Skeletal muscle satellite cell (primary cell): ENCODE measurements around the gene PDE6A.
A peak's percentile ranks its signal among the peaks of the same experiment; 100 is the strongest.

ENCODE experiments used
- H3K27me3 ChIP-seq: 2 replicates; pipeline ENCODE4 v1.7.0; 2013; ENCODE audit warnings: low read length; ENCODE audit not compliant: control insufficient read depth, insufficient read depth
- H3K36me3 ChIP-seq: 2 replicates; pipeline ENCODE4 v1.7.0; 2013; ENCODE audit warnings: mild to moderate bottlenecking, control low read depth, low read length; ENCODE audit not compliant: insufficient read depth
- H3K4me1 ChIP-seq: 2 replicates; pipeline ENCODE4 v1.7.0; 2013; ENCODE audit warnings: low read length; ENCODE audit not compliant: control insufficient read depth, insufficient read depth
- H3K4me2 ChIP-seq: 2 replicates; pipeline ENCODE4 v1.7.0; 2013; ENCODE audit warnings: mild to moderate bottlenecking, low read length
- H3K4me3 ChIP-seq: 2 replicates; pipeline ENCODE4 v1.7.0; 2013; ENCODE audit warnings: low read length
- H3K9ac ChIP-seq: 2 replicates; pipeline ENCODE4 v1.7.0; 2013; ENCODE audit warnings: mild to moderate bottlenecking, low read depth, low read length, moderate library complexity
- H3K9me3 ChIP-seq: replicated peaks from 2 replicates; pipeline ENCODE4 v1.7.0; 2013; ENCODE audit warnings: mild to moderate bottlenecking, control low read depth, low read length

Gene PDE6A

DNA sequence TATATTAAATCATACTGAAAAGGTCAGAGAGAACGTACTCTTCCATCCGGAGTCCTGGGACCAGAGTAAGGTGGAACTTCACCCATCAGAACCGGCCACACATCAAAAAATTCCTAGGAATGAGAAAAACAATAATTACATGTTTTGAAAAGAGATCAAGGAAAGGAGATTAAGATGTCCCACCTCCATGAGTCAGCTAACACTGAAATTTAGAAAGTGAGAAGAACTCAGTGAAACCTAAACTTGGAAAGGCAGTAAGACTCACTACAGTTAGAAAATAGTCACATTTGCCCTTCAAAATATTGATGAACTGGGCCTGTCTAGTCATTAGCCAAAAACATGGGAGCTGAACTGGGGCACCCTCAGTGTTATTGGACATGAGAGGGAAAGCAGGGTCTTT lies 23.0 kb downstream of the PDE6A start:
- Histone ChIP-seq H3K9ac (no peak overlapping the region), H3K27me3 (no peaks in the 10 kb centered on the region), H3K4me1 (peaks cover 13% of the 10 kb centered on the region), H3K9me3 (no peaks in the 10 kb centered on the region), H3K36me3 (no peaks in the 10 kb centered on the region), H3K4me3 (no peak overlapping the region), H3K4me2 (no peak overlapping the region)

DNA sequence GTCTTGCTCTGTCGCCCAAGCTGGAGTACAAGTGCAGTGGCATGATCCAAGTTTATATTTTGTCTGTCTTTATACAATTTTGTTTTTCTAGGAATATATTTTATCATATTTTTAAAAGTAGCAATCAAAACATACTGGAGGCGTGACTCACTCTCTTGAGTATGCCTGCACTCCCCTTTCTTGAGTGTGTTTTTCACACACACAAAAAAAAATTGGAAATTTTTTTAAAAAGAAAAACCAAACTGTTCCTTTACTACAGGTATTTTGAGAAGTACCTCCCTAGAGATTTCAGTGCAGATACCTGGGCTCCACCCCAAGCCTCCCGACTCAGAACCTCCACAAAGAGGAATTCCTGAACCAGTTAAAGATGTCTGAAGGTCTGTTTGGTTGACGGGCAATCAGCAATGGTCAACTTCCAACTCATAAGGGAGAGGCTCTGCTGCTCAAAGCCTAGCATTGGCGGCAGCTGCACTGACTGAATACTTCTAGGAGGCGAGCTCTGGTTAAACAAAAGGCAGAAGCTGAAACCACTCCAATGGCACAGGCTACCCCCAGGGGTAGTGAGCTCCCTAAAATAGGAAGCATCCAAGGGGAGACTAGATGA lies 27.4 kb downstream of the PDE6A start:
- Histone ChIP-seq H3K9ac (peak overlapping the region; percentile 33), H3K4me3 (no peak overlapping the region), H3K4me2 (peak overlapping the region; percentile 65), H3K9me3 (no peaks in the 10 kb centered on the region), H3K27me3 (no peaks in the 10 kb centered on the region), H3K4me1 (peaks cover 35% of the 10 kb centered on the region), H3K36me3 (no peaks in the 10 kb centered on the region)

- peaks cover 35% of the 10 kb centered on the region for H3K4me1 ChIP-seq
- no peaks in the 10 kb centered on the region for H3K36me3 ChIP-seq
- peak overlapping the region; percentile 65 for H3K4me2 ChIP-seq
- H3K9me3 ChIP-seq = no peaks in the 10 kb centered on the region
- no peak overlapping the region for H3K4me3 ChIP-seq
- no peaks in the 10 kb centered on the region for H3K27me3 ChIP-seq
- H3K9ac ChIP-seq = no peak overlapping the region
These were observed 28.1 kb downstream of the PDE6A start for GRCh38 chr5:149916334-149917072.

- peaks cover 35% of the 10 kb centered on the region for H3K4me1 ChIP-seq
- H3K4me2 ChIP-seq = no peak overlapping the region
- no peaks in the 10 kb centered on the region for H3K9me3 ChIP-seq
- no peaks in the 10 kb centered on the region for H3K36me3 ChIP-seq
- no peak overlapping the region for H3K4me3 ChIP-seq
- H3K27me3 ChIP-seq = no peaks in the 10 kb centered on the region
- H3K9ac ChIP-seq = no peak overlapping the region
These were observed 29.0 kb downstream of the PDE6A start for GRCh38 chr5:149915392-149916260.

DNA sequence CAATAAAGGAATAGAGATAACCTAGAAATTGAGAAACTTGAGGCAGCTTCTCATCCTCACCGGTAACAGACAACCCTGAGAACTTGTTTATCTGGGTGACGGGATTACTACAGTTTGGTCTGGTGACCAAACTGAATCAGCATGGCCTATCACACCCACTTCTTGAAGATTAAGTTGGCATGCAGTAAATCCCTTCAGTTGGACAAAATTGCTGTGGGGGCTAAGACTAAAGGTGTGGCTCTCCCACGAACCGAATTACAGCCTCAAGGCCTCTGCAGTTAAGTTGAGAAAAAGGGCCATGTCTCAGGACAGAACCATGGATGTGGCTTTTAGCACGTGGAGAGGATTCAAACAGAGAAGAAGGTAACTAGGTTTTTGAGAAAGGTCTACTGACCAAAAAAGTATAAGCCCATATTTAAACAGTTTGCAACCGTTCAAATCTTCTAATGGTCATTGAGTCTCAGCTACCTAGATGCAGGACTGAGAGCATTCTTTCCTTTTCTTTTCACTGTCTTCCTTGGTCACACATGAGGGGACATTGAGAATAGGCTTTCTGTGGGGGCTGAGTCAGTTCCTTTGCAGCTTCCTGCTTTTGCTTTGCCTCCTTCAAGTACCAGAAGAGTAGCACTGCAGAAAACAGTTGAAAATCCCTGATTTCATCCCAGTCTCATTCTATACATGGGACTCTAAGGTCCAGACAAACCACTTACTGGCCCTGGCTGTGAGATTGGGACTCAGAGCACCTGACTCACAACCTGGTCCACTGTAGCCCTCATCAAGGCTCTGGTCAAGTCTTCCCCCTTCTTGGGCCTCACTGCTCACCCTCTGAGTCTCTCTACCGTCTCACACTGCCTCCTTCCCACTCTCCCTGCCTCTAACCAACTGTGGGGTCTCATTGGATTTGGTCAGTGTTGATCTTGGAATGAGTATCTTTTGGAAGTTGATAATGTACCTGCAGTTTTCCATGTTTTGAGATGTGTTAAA lies 30.9 kb downstream of the PDE6A start:
- no peaks in the 10 kb centered on the region for H3K36me3 ChIP-seq
- H3K27me3 ChIP-seq = no peaks in the 10 kb centered on the region
- H3K4me2 ChIP-seq = no peak overlapping the region
- no peaks in the 10 kb centered on the region for H3K9me3 ChIP-seq
- H3K4me3 ChIP-seq = no peak overlapping the region
- no peak overlapping the region for H3K9ac ChIP-seq
- H3K4me1 ChIP-seq = peaks cover 35% of the 10 kb centered on the region

GRCh38 chr5:149912226-149912871 lies 32.2 kb downstream of the PDE6A start:
- H3K9me3 ChIP-seq = no peaks in the 10 kb centered on the region
- no peak overlapping the region for H3K9ac ChIP-seq
- no peaks in the 10 kb centered on the region for H3K27me3 ChIP-seq
- H3K4me1 ChIP-seq = peaks cover 29% of the 10 kb centered on the region
- H3K36me3 ChIP-seq = no peaks in the 10 kb centered on the region
- no peak overlapping the region for H3K4me3 ChIP-seq
- H3K4me2 ChIP-seq = no peak overlapping the region

GRCh38 chr5:149911031-149911430 lies 33.6 kb downstream of the PDE6A start:
- H3K36me3 ChIP-seq = no peaks in the 10 kb centered on the region
- no peak overlapping the region for H3K9ac ChIP-seq
- H3K4me3 ChIP-seq = no peak overlapping the region
- peaks cover 18% of the 10 kb centered on the region for H3K4me1 ChIP-seq
- H3K27me3 ChIP-seq = no peaks in the 10 kb centered on the region
- H3K4me2 ChIP-seq = no peak overlapping the region
- no peaks in the 10 kb centered on the region for H3K9me3 ChIP-seq

- H3K9ac ChIP-seq = no peak overlapping the region
- no peak overlapping the region for H3K4me3 ChIP-seq
- no peaks in the 10 kb centered on the region for H3K9me3 ChIP-seq
- no peak overlapping the region for H3K4me2 ChIP-seq
- no peaks in the 10 kb centered on the region for H3K27me3 ChIP-seq
- H3K36me3 ChIP-seq = no peaks in the 10 kb centered on the region
- H3K4me1 ChIP-seq = no peaks in the 10 kb centered on the region
These were observed 36.8 kb downstream of the PDE6A start for GRCh38 chr5:149907828-149908227.

DNA sequence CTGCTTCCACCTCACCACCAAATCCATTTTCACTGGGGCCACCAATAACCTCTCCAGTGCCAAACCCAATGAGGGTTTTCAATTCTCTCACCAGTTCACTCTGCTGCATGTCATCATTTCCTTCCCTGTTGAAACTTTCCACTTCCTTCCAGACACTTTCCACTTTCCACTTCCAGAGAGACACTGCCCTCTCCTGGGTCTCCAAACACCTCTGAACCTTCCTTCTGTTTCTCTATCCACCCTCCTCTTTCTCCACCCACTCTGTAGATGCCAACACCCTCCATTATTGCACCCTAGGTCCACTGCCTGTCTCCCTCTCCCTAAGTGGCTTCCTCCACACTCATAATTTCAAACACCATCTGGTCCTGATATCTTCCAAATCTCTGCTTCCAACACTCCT lies 39.6 kb downstream of the PDE6A start:
- H3K9ac ChIP-seq = no peak overlapping the region
- no peak overlapping the region for H3K4me2 ChIP-seq
- no peak overlapping the region for H3K4me3 ChIP-seq
- no peaks in the 10 kb centered on the region for H3K36me3 ChIP-seq
- H3K27me3 ChIP-seq = no peaks in the 10 kb centered on the region
- no peaks in the 10 kb centered on the region for H3K9me3 ChIP-seq
- H3K4me1 ChIP-seq = no peaks in the 10 kb centered on the region

DNA sequence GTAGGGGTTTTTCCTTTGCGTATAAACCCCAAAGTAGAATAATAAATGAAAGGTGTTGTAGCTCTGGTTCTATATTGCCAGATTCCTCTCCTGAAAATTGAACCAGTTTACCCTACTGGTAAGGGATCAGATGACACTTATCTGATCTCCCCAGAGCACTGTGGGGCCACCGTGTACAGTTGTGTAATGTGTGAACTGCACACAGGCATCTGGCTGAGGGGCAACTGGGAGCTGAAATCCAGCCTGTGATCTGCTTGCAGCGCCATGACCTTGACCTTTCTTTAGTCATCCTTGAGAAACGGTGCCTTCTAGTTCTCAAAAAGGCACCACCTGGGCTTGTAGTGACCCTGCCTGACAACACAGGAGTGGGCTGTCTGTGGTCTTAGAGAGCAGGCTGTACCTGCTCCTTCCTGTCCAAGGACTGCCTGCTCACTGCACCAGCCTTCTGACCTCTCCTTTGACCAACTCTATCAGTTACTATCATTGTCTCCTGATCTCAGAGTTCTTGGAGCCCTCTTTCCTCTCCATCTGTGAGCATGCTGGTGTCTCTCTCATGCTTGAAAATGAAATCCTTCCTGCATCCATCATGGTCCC lies 40.2 kb downstream of the PDE6A start:
- Histone ChIP-seq H3K9me3 (no peaks in the 10 kb centered on the region), H3K36me3 (no peaks in the 10 kb centered on the region), H3K27me3 (no peaks in the 10 kb centered on the region), H3K4me2 (no peak overlapping the region), H3K9ac (no peak overlapping the region), H3K4me1 (no peaks in the 10 kb centered on the region), H3K4me3 (no peak overlapping the region)
